Adrenal gland (tissue), 5 donors: ENCODE data around the gene FNIP2.

Experiments used
- CTCF ChIP-seq, 6 experiments: fragments of 450-650 bp in 4 of 6; fragments of 200-600 bp in 2 of 6; sonication (generic) in 1 of 6; IDR thresholded peaks; 1 replicate in 5 of 6; 2 replicates in 1 of 6; pipeline versions ENCODE4 v1.5.1 to v1.8.0; 2016 to 2021; ENCODE audit warnings: antibody characterized with exemption in 6 of 6, mild to moderate bottlenecking in 2 of 6, moderate library complexity in 1 of 6
- POLR2A ChIP-seq, 2 donors: fragments of 450-650 bp; IDR thresholded peaks; one replicate each; pipeline ENCODE4 v1.6.1; 2017; ENCODE audit warnings: antibody characterized with exemption in 2 of 2, mild to moderate bottlenecking in 2 of 2, moderate library complexity in 1 of 2
- donor health status: DM: no; HTN: no; CAD: no.

DNA sequence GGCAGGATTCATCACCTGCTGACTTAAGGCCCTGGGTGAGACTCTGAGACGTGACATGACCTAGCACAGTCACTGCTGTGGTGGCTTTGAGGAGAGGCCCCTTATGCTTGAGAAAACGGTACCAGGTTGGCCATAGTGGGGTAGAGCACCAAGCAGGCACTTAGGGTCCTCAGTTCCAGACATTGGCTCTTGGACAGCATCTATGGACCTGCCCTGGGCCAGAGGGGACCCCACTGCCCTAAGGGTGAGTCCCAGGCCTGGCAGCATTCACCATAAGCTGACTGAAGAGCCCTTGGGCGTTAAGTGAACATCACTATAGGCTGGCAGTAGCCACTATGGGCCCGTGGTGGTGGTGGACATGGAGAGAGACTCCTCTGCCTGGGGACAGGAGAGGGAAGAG, 78.7 kb downstream of the FNIP2 start:
- no peak for TF ChIP-seq CTCF (IDR thresholded peaks at IDR 0.05)
- no peak for TF ChIP-seq POLR2A (IDR thresholded peaks at IDR 0.05)
